PC-3 (cell line): ENCODE results near the gene NNAT. TPM values are rescaled to one million over a fixed set of nuclear protein-coding genes. Genes with fewer than 3 reads are reported as not detected.

Experiments
- ATAC-seq: fragments of 200-7000 bp; cut with Tn5 transposase; 2 replicates; pipeline ENCODE4 v1.9.1; 2020; ENCODE audit warnings: mild to moderate bottlenecking, moderate library complexity
- BruUV-seq: library from RNA; stranded (reverse); fragments of 400-500 nt; replicated peaks from 2 replicates; lab custom pipeline; 2021; lab: Mats Ljungman, UMichigan
- CTCF ChIA-PET: fragments of 300-600 bp; sonication (Branson Sonifier 250); formaldehyde crosslinking; loops from one replicate; lab custom pipeline; 2022; ENCODE audit warnings: antibody characterized with exemption; lab: Charles Lee
- POLR2A ChIA-PET: fragments of 300-600 bp; sonication (Branson Sonifier 250); formaldehyde crosslinking; loops from one replicate; lab custom pipeline; 2022; ENCODE audit warnings: antibody characterized with exemption; ENCODE audit not compliant: unreplicated experiment; lab: Charles Lee
- DNase-seq: peaks from one replicate; pipeline ENCODE4 v3.0.0-alpha.2; 2015
- H2AFZ ChIP-seq: fragments of 300-600 bp; sonication (generic); 2 replicates; pipeline ENCODE4 v1.6.0; 2016; ENCODE audit warnings: antibody characterized with exemption, low read length
- H3F3A ChIP-seq: fragments of 300-600 bp; sonication (generic); one replicate; pipeline ENCODE4 v1.6.0; 2017; ENCODE audit warnings: antibody characterized with exemption, low read length, control low read depth, mild to moderate bottlenecking; ENCODE audit not compliant: unreplicated experiment
- H3K27ac ChIP-seq: fragments of 300-600 bp; sonication (generic); 2 replicates; pipeline ENCODE4 v1.5.1; 2016; ENCODE audit warnings: mild to moderate bottlenecking, low read length
- H3K27me3 ChIP-seq: fragments of 300-600 bp; sonication (generic); 2 replicates; pipeline ENCODE4 v1.6.1; 2016; ENCODE audit warnings: low read length, mixed read lengths
- H3K36me3 ChIP-seq: fragments of 300-600 bp; sonication (generic); 2 replicates; pipeline ENCODE4 v1.6.1; 2016; ENCODE audit warnings: low read depth, mixed run types, low read length, mixed read lengths
- H3K4me1 ChIP-seq: fragments of 300-600 bp; sonication (generic); 2 replicates; pipeline ENCODE4 v1.5.1; 2016; ENCODE audit warnings: low read length; ENCODE audit not compliant: insufficient read depth
- H3K4me2 ChIP-seq: fragments of 300-600 bp; sonication (generic); 2 replicates; pipeline ENCODE4 v1.6.0; 2016; ENCODE audit warnings: low read length
- H3K4me3 ChIP-seq: fragments of 300-600 bp; sonication (generic); 2 replicates; pipeline ENCODE4 v1.5.1; 2016; ENCODE audit warnings: mild to moderate bottlenecking, low read length, mixed read lengths
- H3K79me2 ChIP-seq: fragments of 300-600 bp; sonication (generic); 2 replicates; pipeline ENCODE4 v1.6.1; 2017; ENCODE audit warnings: low read length, mixed read lengths
- H3K9ac ChIP-seq: fragments of 300-600 bp; sonication (generic); 2 replicates; pipeline ENCODE4 v1.6.0; 2016; ENCODE audit warnings: mild to moderate bottlenecking, low read length
- H3K9me2 ChIP-seq: fragments of 300-600 bp; sonication (generic); replicated peaks from 2 replicates; pipeline ENCODE4 v1.6.1; 2016; ENCODE audit warnings: mixed run types, low read length, mixed read lengths
- H3K9me3 ChIP-seq: fragments of 300-600 bp; sonication (generic); 2 replicates; pipeline ENCODE4 v1.6.1; 2016; ENCODE audit warnings: low read length, mixed read lengths
- H4K20me1 ChIP-seq: fragments of 300-600 bp; sonication (generic); 2 replicates; pipeline ENCODE4 v1.6.1; 2016; ENCODE audit warnings: low read length, mixed read lengths
- CTCF ChIP-seq: fragments of 300-600 bp; sonication (generic); conservative IDR thresholded peaks from 2 replicates; pipeline ENCODE4 v1.5.1; 2017; ENCODE audit warnings: antibody characterized with exemption, low read depth, mild to moderate bottlenecking, low read length
- EZH2 ChIP-seq: fragments of 300-600 bp; sonication (generic); IDR thresholded peaks from one replicate; pipeline ENCODE4 v1.6.1; 2017; ENCODE audit warnings: antibody characterized with exemption, mild to moderate bottlenecking, low read length; ENCODE audit not compliant: unreplicated experiment
- EZH2phosphoT487 ChIP-seq: fragments of 300-600 bp; sonication (generic); IDR thresholded peaks from 2 replicates; pipeline ENCODE4 v1.6.1; 2018; ENCODE audit warnings: mild to moderate bottlenecking, antibody characterized with exemption, low read length, borderline replicate concordance
- intact Hi-C: fragments of 100-400 bp; cut with micrococcal nuclease; formaldehyde crosslinking; loops from 2 replicates; pipeline ENCODE4 v1.9.0; 2023
- total RNA-seq: library from RNA; depleted of rRNA; stranded (reverse); fragments of >200 nt; gene quantifications from 2 replicates; pipeline ENCODE4 v1.2.3, GENCODE V29; 2014

NNAT gene
- total RNA-seq, 1 experiment from 2014 or later: not detected

- H3K4me2 ChIP-seq: no peak overlapping the region
- H3K9me2 ChIP-seq: no peaks in the 10 kb centered on the region
- peaks cover 33% of the 10 kb centered on the region for H3K36me3 ChIP-seq
- H3K9me3 ChIP-seq: no peaks in the 10 kb centered on the region
- no peak overlapping the region for H3K9ac ChIP-seq
- BruUV-seq: no TSS peak
- no peak overlapping the region for H2AFZ ChIP-seq
- ChIA-PET POLR2A (no interaction called here), CTCF (no interaction called here)
- intact Hi-C loops: no loop called here
- DNase-seq: no peak
- H3F3A ChIP-seq: no peaks in the 10 kb centered on the region
- no peak overlapping the region for H3K27ac ChIP-seq
- H4K20me1 ChIP-seq: peaks cover 65% of the 10 kb centered on the region
- no peaks in the 10 kb centered on the region for H3K27me3 ChIP-seq
- H3K4me3 ChIP-seq: no peak overlapping the region
- no peak for TF ChIP-seq CTCF
- TF ChIP-seq EZH2: no peak
- TF ChIP-seq EZH2phosphoT487: no peak
- H3K4me1 ChIP-seq: peaks cover 21% of the 10 kb centered on the region
- peak; percentile 13; the same call in 1 of the 2 replicates for ATAC-seq
- H3K79me2 ChIP-seq: peaks cover 99% of the 10 kb centered on the region
Measured at GRCh38 chr20:37519508-37520418, 1.3 kb upstream of the NNAT start.

DNA sequence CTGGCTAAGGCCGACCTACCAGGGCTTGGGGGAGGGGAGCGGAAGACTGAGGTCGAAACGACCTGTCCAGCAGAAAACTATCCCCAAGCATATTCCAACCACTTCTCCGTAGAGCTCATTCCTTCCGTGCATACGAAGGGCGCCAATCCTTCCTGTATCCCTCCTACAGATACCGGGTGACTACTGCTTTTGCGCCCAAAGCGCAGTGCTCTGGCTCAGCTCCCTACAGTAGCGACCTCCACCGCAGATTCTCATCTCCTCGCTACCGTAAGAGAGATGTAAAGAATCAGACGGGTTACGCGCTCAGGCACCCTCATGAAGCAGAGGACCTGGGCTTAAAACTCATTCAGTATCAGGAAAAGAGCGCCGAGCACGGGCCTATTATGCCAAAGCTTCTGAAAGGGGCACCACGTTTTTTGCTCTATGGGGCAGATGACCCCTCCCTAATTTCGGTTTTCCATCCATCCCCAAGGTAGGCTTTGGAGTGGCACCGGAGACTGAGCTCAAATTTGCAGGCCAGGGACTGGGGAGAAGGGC, 563 bp upstream of the NNAT start:
- Histone ChIP-seq H3K9ac (no peak overlapping the region), H4K20me1 (peaks cover 67% of the 10 kb centered on the region), H2AFZ (no peak overlapping the region), H3K9me3 (no peaks in the 10 kb centered on the region), H3K4me1 (peaks cover 29% of the 10 kb centered on the region), H3K4me3 (no peak overlapping the region), H3K36me3 (peaks cover 26% of the 10 kb centered on the region), H3K4me2 (no peak overlapping the region), H3K79me2 (peaks cover 99% of the 10 kb centered on the region), H3F3A (no peaks in the 10 kb centered on the region), H3K27me3 (no peaks in the 10 kb centered on the region), H3K27ac (no peak overlapping the region), H3K9me2 (no peaks in the 10 kb centered on the region)
- ChIA-PET CTCF (no interaction called here), POLR2A (interaction anchor here (0.7 kb wide), 1 partner anchor 127 kb away, joined by 5 read pairs; no protein-coding TSS in a partner anchor)
- intact Hi-C loops: no loop called here
- ATAC-seq: no peak
- no peak for TF ChIP-seq CTCF
- no peak for TF ChIP-seq EZH2phosphoT487
- TF ChIP-seq EZH2: no peak
- no peak for DNase-seq
- no TSS peak for BruUV-seq
